ENCODE results near the gene MRPS35.

The MRPS35 gene

DNA sequence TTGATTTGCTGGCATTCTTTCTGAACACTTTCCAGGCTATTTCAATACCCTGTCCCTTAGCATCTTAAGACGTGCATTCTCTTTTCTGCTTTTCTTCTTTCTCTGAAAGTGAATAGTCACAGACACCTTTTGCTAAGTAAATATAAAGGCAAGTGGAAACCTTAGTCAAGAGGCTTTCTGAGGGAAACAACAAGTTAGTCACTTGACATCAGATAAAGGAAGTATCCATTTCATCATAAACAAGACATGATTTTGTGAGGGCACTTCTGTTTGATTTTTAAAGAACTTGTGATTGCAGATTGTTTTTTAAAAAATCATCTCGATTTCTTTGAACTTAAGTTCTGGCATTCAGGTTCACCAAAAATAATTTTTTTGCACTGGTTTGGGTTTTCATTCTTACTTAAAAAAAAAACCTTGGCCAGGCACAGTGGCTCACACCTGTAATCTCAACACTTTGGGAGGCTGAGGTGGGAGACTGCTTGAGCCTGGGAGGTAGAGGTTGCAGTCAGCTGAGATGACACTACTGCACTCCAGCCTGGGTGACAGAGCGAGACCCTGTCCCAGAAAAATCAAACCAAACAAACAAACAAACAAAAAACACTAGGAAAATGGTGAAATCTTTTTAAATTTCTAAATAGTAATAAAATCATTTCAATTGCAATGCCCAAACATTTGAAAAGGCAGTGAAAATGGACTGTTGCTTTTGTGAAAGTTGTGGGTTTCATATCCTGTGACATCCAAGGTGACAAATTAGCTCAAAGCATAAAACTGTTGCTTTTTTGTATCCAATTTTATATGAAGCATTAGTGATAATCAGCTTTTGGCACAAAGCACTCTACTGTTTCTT lies 61.1 kb downstream of the MRPS35 start:
- Mint-ChIP-seq H3K27me3 (ENCODE audit: low read depth) (no peaks in the 10 kb centered on the region), H3K9me3 (no peaks in the 10 kb centered on the region), H3K4me1 (no peaks in the 10 kb centered on the region), H3K36me3 (ENCODE audit: low read depth) (no peaks in the 10 kb centered on the region), H3K4me3 (no peak overlapping the region), H3K27ac (no peak overlapping the region)
- TF ChIP-seq, protein P1, sequence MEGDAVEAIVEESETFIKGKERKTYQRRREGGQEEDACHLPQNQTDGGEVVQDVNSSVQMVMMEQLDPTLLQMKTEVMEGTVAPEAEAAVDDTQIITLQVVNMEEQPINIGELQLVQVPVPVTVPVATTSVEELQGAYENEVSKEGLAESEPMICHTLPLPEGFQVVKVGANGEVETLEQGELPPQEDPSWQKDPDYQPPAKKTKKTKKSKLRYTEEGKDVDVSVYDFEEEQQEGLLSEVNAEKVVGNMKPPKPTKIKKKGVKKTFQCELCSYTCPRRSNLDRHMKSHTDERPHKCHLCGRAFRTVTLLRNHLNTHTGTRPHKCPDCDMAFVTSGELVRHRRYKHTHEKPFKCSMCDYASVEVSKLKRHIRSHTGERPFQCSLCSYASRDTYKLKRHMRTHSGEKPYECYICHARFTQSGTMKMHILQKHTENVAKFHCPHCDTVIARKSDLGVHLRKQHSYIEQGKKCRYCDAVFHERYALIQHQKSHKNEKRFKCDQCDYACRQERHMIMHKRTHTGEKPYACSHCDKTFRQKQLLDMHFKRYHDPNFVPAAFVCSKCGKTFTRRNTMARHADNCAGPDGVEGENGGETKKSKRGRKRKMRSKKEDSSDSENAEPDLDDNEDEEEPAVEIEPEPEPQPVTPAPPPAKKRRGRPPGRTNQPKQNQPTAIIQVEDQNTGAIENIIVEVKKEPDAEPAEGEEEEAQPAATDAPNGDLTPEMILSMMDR (IDR thresholded peaks at IDR 0.05; ENCODE audit: unreplicated experiment in 3 of 3), result no peak

GRCh38 chr12:27772328-27773049 lies 61.9 kb downstream of the MRPS35 start:
- Mint-ChIP-seq H3K27ac (no peak overlapping the region), H3K4me3 (no peak overlapping the region), H3K9me3 (no peaks in the 10 kb centered on the region), H3K36me3 (ENCODE audit: low read depth) (no peaks in the 10 kb centered on the region), H3K4me1 (no peaks in the 10 kb centered on the region), H3K27me3 (ENCODE audit: low read depth) (no peaks in the 10 kb centered on the region)
- TF ChIP-seq, protein P1 (IDR thresholded peaks at IDR 0.05; ENCODE audit: unreplicated experiment in 3 of 3), result no peak

DNA sequence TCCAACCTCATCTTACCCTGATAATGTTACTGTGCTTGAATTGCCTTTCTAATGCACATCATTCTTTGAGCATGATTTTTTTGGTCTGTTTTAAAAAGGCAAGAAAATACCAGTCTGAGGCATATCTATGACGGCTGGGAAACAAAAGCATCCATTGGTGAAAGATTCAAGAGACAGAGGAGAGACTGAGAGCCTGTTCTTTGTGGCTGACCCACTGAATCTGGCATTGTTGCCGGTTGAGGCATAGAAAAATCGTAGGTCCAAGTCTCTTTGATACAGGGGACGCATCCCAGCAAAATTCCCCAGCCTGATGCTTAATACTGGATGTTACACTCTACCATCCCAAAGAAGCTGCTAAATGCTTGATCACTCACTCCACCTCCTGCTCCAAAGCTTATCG lies 66.5 kb downstream of the MRPS35 start:
- peaks cover 18% of the 10 kb centered on the region for H3K4me1 Mint-ChIP-seq
- H3K27me3 Mint-ChIP-seq (ENCODE audit: low read depth), result no peaks in the 10 kb centered on the region
- peak overlapping the region; percentile 20 to 65 (median 51) for H3K27ac Mint-ChIP-seq
- H3K9me3 Mint-ChIP-seq, result no peaks in the 10 kb centered on the region
- TF ChIP-seq, protein P1 (IDR thresholded peaks at IDR 0.05; ENCODE audit: unreplicated experiment in 3 of 3), result no peak
- peaks cover 5% of the 10 kb centered on the region for H3K36me3 Mint-ChIP-seq (ENCODE audit: low read depth)
- H3K4me3 Mint-ChIP-seq, result peak overlapping the region; percentile 53 to 69 (median 66)

- TF ChIP-seq, protein P1 (IDR thresholded peaks at IDR 0.05; ENCODE audit: unreplicated experiment in 3 of 3), result no peak
- H3K4me3 Mint-ChIP-seq, result peak overlapping the region; percentile 68 to 88 (median 85)
- H3K4me1 Mint-ChIP-seq, result peaks cover 29% of the 10 kb centered on the region
Observed at GRCh38 chr12:27778206-27778605, 67.6 kb downstream of the MRPS35 start.

GRCh38 chr12:27779416-27779919 lies 68.8 kb downstream of the MRPS35 start:
- peak overlapping the region; percentile 89 to 99 (median 95) for H3K27ac Mint-ChIP-seq
- no peaks in the 10 kb centered on the region for H3K9me3 Mint-ChIP-seq
- H3K4me3 Mint-ChIP-seq, result peak overlapping the region; percentile 85 to 91 (median 88)
- H3K27me3 Mint-ChIP-seq (ENCODE audit: low read depth), result no peaks in the 10 kb centered on the region
- TF ChIP-seq, protein P1 (IDR thresholded peaks at IDR 0.05; ENCODE audit: unreplicated experiment in 3 of 3), result no peak
- peaks cover 31% of the 10 kb centered on the region for H3K4me1 Mint-ChIP-seq
- H3K36me3 Mint-ChIP-seq (ENCODE audit: low read depth), result peaks cover 17% of the 10 kb centered on the region

More at GRCh38 chr12:27778206-27778605, 67.6 kb downstream of the MRPS35 start:
- H3K27ac Mint-ChIP-seq, result peak overlapping the region in 2 of 3 experiments; percentile 14 to 33
- no peaks in the 10 kb centered on the region for H3K9me3 Mint-ChIP-seq
- H3K36me3 Mint-ChIP-seq (ENCODE audit: low read depth), result peaks cover 13% of the 10 kb centered on the region
- H3K27me3 Mint-ChIP-seq (ENCODE audit: low read depth), result no peaks in the 10 kb centered on the region
